Activated CD8-positive, alpha-beta T cell treated with anti-CD3 and anti-CD28 coated beads for 36 hours (primary cell): ENCODE measurements around the gene NDC1. TPM values are rescaled to one million over a fixed set of nuclear protein-coding genes. Genes with fewer than 3 reads are reported as not detected.

Experiments used
- ATAC-seq: fragments of 200-7000 bp; cut with Tn5 transposase; one replicate; pipeline ENCODE4 v1.10.0; 2021; ENCODE audit warnings: mild to moderate bottlenecking, moderate library complexity
- CTCF ChIA-PET: fragments of 350-600 bp; sonication (Branson Sonifier 250); formaldehyde crosslinking; loops from one replicate; lab custom pipeline; 2021; ENCODE audit warnings: antibody characterized with exemption; lab: Charles Lee
- POLR2A ChIA-PET: fragments of 350-600 bp; sonication (Branson Sonifier 250); formaldehyde crosslinking; loops from one replicate; lab custom pipeline; 2021; ENCODE audit warnings: antibody characterized with exemption; lab: Charles Lee
- DNase-seq: peaks from one replicate; pipeline ENCODE4 v3.0.0-alpha.2; 2020
- H3K27ac Mint-ChIP-seq: one replicate; pipeline ENCODE4 v1.8.0; 2021; ENCODE audit warnings: mild to moderate bottlenecking, mixed read lengths
- H3K27me3 Mint-ChIP-seq: one replicate; pipeline ENCODE4 v1.8.0; 2021; ENCODE audit warnings: mixed read lengths
- H3K36me3 Mint-ChIP-seq: one replicate; pipeline ENCODE4 v1.8.0; 2021; ENCODE audit warnings: low read depth, mixed read lengths
- H3K4me1 Mint-ChIP-seq: one replicate; pipeline ENCODE4 v1.8.0; 2021; ENCODE audit warnings: low read depth, mixed read lengths
- H3K4me3 Mint-ChIP-seq: one replicate; pipeline ENCODE4 v1.8.0; 2021; ENCODE audit warnings: mild to moderate bottlenecking, moderate library complexity, mixed read lengths
- H3K9me3 Mint-ChIP-seq: one replicate; pipeline ENCODE4 v1.8.0; 2021; ENCODE audit warnings: mixed read lengths
- intact Hi-C: fragments of 100-400 bp; cut with micrococcal nuclease; formaldehyde crosslinking; loops from one replicate; pipeline ENCODE4 v1.10.0; 2022
- total RNA-seq, 2 experiments: library from RNA; stranded (reverse); gene quantifications; one replicate each; pipeline ENCODE4 v1.2.3, GENCODE V29; 2021
- TF ChIP-seq, protein P1 (sequence below): fragments of 200-600 bp; IDR thresholded peaks from one replicate; pipeline ENCODE4 v1.8.0; 2022; ENCODE audit warnings: antibody characterized with exemption, mild to moderate bottlenecking

NDC1 gene
- total RNA-seq, 2 experiments from 2014 or later = 39.6 to 43.9 TPM

DNA sequence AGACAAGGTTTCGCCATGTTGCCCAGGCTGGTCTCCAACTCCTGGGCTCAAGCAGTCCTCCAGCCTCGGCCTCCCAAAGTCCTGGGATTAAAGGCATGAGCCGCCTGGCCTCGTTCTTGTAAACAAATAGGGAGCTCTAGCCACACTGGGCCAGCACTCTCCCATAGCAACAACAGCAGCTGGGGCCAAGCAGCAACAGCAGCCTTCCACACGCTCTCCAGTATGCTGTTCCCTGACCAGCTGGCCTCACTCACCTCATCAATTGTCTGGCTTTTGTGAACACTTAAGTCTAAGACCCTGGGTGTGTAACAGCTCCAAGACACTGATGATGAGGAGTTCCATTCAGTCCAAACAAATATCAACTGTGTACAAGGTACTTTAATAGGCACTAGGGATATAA lies 82.2 kb downstream of the NDC1 start:
- ATAC-seq = no peak
- ChIA-PET POLR2A (no interaction called here), CTCF (interaction anchor here (1.0 to 1.7 kb wide), 2 partner anchors 176 to 269 kb away, joined by 3 to 7 read pairs; no protein-coding TSS in a partner anchor)
- Mint-ChIP-seq H3K27ac (no peak overlapping the region), H3K4me3 (no peak overlapping the region), H3K36me3 (peaks cover 6% of the 10 kb centered on the region), H3K4me1 (no peaks in the 10 kb centered on the region), H3K27me3 (no peaks in the 10 kb centered on the region), H3K9me3 (no peaks in the 10 kb centered on the region)
- intact Hi-C loops = loop anchor here (2.0 kb wide), 1 partner anchor 271 kb away; no protein-coding TSS in a partner anchor
- TF ChIP-seq, protein P1, sequence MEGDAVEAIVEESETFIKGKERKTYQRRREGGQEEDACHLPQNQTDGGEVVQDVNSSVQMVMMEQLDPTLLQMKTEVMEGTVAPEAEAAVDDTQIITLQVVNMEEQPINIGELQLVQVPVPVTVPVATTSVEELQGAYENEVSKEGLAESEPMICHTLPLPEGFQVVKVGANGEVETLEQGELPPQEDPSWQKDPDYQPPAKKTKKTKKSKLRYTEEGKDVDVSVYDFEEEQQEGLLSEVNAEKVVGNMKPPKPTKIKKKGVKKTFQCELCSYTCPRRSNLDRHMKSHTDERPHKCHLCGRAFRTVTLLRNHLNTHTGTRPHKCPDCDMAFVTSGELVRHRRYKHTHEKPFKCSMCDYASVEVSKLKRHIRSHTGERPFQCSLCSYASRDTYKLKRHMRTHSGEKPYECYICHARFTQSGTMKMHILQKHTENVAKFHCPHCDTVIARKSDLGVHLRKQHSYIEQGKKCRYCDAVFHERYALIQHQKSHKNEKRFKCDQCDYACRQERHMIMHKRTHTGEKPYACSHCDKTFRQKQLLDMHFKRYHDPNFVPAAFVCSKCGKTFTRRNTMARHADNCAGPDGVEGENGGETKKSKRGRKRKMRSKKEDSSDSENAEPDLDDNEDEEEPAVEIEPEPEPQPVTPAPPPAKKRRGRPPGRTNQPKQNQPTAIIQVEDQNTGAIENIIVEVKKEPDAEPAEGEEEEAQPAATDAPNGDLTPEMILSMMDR = no peak
- no peak for DNase-seq

DNA sequence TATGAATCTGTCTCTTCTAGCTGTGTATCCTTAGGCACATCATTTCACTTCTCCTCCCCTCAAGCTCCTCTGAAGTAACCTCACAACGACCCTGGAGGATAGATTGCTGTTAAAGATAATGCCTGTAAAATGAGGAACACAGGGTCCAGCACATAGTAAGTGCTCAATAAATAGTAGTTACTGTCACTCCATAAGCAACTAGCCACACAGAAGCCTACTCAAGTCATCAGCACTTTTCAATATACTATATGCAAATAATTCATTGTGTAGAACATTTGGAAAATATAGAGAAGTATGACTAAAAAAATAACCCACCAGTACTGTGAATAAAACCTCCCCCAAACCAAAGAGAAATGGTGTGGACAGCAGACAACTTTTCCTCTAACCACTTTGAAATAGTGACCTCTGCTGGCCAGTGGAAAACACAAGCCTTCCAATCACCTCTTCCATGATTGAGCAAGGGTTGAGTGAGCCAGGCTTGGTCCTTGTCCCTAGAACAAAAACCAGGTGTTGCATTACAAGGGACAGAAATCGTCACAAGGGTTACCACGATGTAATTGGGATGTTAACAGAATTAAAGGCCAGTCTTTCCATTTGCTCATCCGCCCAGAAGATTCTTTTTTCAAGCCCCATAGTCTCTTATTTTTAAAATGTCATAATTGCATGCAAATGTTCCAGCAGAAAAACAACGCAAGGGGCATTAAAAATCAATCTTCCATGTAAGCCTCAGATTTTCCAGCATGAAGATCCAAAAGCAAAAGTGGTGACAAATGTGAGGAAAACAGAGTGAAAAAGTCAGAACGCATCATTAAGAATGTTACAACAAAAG lies 83.4 kb downstream of the NDC1 start:
- no peaks in the 10 kb centered on the region for H3K4me1 Mint-ChIP-seq
- H3K4me3 Mint-ChIP-seq = no peak overlapping the region
- ATAC-seq (peak; percentile 34), DNase-seq (peak; percentile 46)
- no peak overlapping the region for H3K27ac Mint-ChIP-seq
- intact Hi-C loops = loop anchor here (2.0 kb wide), 1 partner anchor 270 kb away; no protein-coding TSS in a partner anchor
- no peaks in the 10 kb centered on the region for H3K27me3 Mint-ChIP-seq
- H3K36me3 Mint-ChIP-seq = no peaks in the 10 kb centered on the region
- H3K9me3 Mint-ChIP-seq = no peaks in the 10 kb centered on the region
- POLR2A ChIA-PET = no interaction called here
- TF ChIP-seq, protein P1 = peak; percentile 72
- CTCF ChIA-PET = interaction anchor here (0.7 to 2.2 kb wide), 12 partner anchors 9 to 305 kb away, joined by 3 to 19 read pairs (median 4); no protein-coding TSS in a partner anchor

DNA sequence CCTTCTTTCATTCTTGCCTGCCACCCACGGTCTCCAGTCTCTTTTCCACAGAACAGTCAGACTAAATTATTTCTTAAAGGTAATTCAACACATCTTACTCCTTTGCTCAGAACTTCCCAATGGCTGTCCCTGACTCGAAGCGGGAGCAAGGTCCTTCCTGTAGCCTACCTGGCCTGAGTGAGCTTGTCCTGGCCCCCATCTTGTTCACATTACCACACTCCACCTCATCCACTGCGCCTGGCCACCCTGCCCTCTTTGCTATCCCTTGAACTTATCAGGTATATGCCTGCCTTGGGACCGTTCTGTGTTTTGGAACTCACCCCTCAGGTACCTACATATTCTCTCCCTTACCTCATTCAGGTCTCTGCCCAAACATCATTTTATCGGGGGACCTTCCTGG lies 85.8 kb downstream of the NDC1 start:
- Mint-ChIP-seq H3K4me1 (no peaks in the 10 kb centered on the region), H3K4me3 (no peak overlapping the region), H3K9me3 (no peaks in the 10 kb centered on the region), H3K36me3 (no peaks in the 10 kb centered on the region), H3K27me3 (no peaks in the 10 kb centered on the region), H3K27ac (no peak overlapping the region)
- TF ChIP-seq, protein P1 = no peak
- ATAC-seq (no peak), DNase-seq (no peak)
- POLR2A ChIA-PET = no interaction called here
- intact Hi-C loops = no loop called here
- CTCF ChIA-PET = interaction anchor here (0.8 to 2.8 kb wide), 3 partner anchors 11 to 287 kb away, joined by 3 to 19 read pairs (median 8); no protein-coding TSS in a partner anchor

DNA sequence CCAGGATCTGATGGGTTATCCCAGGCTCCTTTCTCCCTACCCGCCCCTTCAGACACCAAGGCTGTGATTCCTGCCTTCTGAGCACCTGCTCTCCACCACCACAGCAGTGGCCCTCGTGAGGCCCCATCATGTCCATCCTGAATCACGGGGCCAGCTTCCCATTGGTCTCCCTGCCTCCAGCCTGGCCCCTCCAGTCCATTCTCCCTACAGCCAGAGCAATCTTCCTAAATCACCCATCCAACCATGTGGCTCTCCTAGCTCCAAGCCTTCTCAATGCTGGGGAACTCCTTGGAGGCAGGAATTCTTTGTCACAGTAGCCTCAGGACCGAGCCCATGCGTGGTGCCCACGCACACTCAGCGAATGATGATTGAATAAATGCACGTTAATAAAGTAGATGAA lies 90.3 kb downstream of the NDC1 start:
- ATAC-seq (no peak), DNase-seq (no peak)
- intact Hi-C loops = no loop called here
- TF ChIP-seq, protein P1 = no peak
- H3K36me3 Mint-ChIP-seq = peaks cover under 1% of the 10 kb centered on the region
- peaks cover 6% of the 10 kb centered on the region for H3K27me3 Mint-ChIP-seq
- no peaks in the 10 kb centered on the region for H3K9me3 Mint-ChIP-seq
- no peak overlapping the region for H3K27ac Mint-ChIP-seq
- ChIA-PET POLR2A (no interaction called here), CTCF (no interaction called here)
- H3K4me1 Mint-ChIP-seq = no peaks in the 10 kb centered on the region
- H3K4me3 Mint-ChIP-seq = no peak overlapping the region

DNA sequence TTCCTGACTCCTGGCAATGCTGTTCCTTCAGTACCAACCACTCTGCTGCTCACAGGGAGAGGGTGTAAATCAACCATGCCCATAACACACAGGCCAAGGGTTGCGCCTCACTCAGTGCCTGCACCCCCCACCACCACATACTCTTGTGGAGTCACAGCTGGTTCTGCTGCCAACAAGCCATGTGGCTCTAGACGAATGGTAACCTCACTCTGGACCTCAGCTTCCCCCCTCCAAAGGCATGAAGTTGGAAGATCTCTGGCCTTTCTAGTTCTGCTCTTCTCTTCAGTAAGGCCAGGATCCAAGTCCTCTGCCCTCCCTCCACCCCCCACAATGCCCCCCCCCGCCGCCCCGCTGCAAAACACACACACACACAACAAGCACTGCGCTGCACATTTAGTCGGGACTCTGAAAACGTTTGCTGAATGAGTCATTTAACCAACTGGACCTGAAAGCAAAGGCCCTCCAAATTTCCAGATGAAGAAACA lies 97.4 kb downstream of the NDC1 start:
- no peak for DNase-seq
- ChIA-PET POLR2A (no interaction called here), CTCF (no interaction called here)
- no peak for ATAC-seq
- no peak overlapping the region for H3K27ac Mint-ChIP-seq
- intact Hi-C loops = no loop called here
- no peak overlapping the region for H3K4me3 Mint-ChIP-seq
- H3K9me3 Mint-ChIP-seq = peaks cover 3% of the 10 kb centered on the region
- TF ChIP-seq, protein P1 = no peak
- peaks cover 45% of the 10 kb centered on the region for H3K27me3 Mint-ChIP-seq
- no peaks in the 10 kb centered on the region for H3K4me1 Mint-ChIP-seq
- H3K36me3 Mint-ChIP-seq = peaks cover 4% of the 10 kb centered on the region
